ENCODE data around the gene IL4I1.

GRCh38 chr19:49883094-49883493 lies 13.6 kb downstream of the IL4I1 start:
- TF ChIP-seq CTCF (IDR thresholded peaks at IDR 0.05) (no peak), EZH2 (IDR thresholded peaks at IDR 0.05; ENCODE audit: borderline replicate concordance, insufficient read depth, low read depth, low read length, poor library complexity, severe bottlenecking) (no peak)

Measured in B cell (primary cell).